OCI-LY7 (cell line): Measurements from ENCODE around the gene ATP1B3. TPM values are rescaled to one million over a fixed set of nuclear protein-coding genes. Genes with fewer than 3 reads are reported as not detected.
A peak's percentile ranks its signal among the peaks of the same experiment; 100 is the strongest.

Experiments
- Bru-seq: library from RNA; stranded (reverse); fragments of 400-500 nt; gene quantifications from one replicate; lab custom pipeline; 2021; lab: Mats Ljungman, UMichigan
- BruChase-seq, 2 experiments: library from RNA; stranded (reverse); fragments of 400-500 nt; gene quantifications; one replicate each; lab custom pipeline; 2021; lab: Mats Ljungman, UMichigan
- BruUV-seq: library from RNA; stranded (reverse); fragments of 400-500 nt; replicated peaks from 2 replicates; lab custom pipeline; 2021; lab: Mats Ljungman, UMichigan
- CTCF ChIA-PET: fragments of 300-600 bp; sonication (Branson Sonifier 250); formaldehyde crosslinking; loops from one replicate; lab custom pipeline; 2022; ENCODE audit warnings: antibody characterized with exemption; ENCODE audit not compliant: unreplicated experiment; lab: Charles Lee
- POLR2A ChIA-PET: fragments of 300-600 bp; sonication (Branson Sonifier 250); formaldehyde crosslinking; loops from one replicate; lab custom pipeline; 2022; ENCODE audit warnings: antibody characterized with exemption; lab: Charles Lee
- DNase-seq: peaks from one replicate; pipeline ENCODE4 v3.0.0-alpha.2; 2015; ENCODE audit warnings: low spot score
- H2AFZ ChIP-seq: fragments of 200-600 bp; sonication (generic), shearing (Covaris generic); 2 replicates; pipeline ENCODE4 v1.6.1; 2014; ENCODE audit warnings: mild to moderate bottlenecking, antibody characterized with exemption, low read length, moderate library complexity
- H3K27ac ChIP-seq: fragments of 200-600 bp; sonication (generic); 2 replicates; pipeline ENCODE4 v1.5.1; 2014; ENCODE audit warnings: mixed run types, low read depth, mild to moderate bottlenecking, moderate library complexity, low read length, inconsistent platforms; ENCODE audit not compliant: poor library complexity, severe bottlenecking
- H3K36me3 ChIP-seq: fragments of 200-600 bp; sonication (generic); 2 replicates; pipeline ENCODE4 v1.6.1; 2014; ENCODE audit warnings: mild to moderate bottlenecking, antibody characterized with exemption, low read length, moderate library complexity, mixed read lengths; ENCODE audit not compliant: insufficient read depth
- H3K4me1 ChIP-seq: fragments of 200-600 bp; sonication (generic); 2 replicates; pipeline ENCODE4 v1.5.1; 2014; ENCODE audit warnings: mild to moderate bottlenecking, low read length; ENCODE audit not compliant: insufficient read depth, poor library complexity, severe bottlenecking
- H3K4me2 ChIP-seq: fragments of 200-600 bp; sonication (generic); 2 replicates; pipeline ENCODE4 v1.6.1; 2014; ENCODE audit warnings: mild to moderate bottlenecking, low read length
- H3K4me3 ChIP-seq: fragments of 200-600 bp; sonication (generic); 2 replicates; pipeline ENCODE4 v1.5.1; 2014; ENCODE audit warnings: mild to moderate bottlenecking, low read depth, low read length; ENCODE audit not compliant: poor library complexity, severe bottlenecking
- H3K79me2 ChIP-seq: fragments of 200-600 bp; sonication (generic); 2 replicates; pipeline ENCODE4 v1.6.1; 2016; ENCODE audit warnings: low read depth, mild to moderate bottlenecking, low read length, moderate library complexity, mixed read lengths; ENCODE audit not compliant: insufficient read depth
- H3K9me2 ChIP-seq: fragments of 200-600 bp; sonication (generic); 2 replicates; pipeline ENCODE4 v1.6.1; 2016; ENCODE audit warnings: mild to moderate bottlenecking, low read length, mixed read lengths; ENCODE audit not compliant: insufficient read depth
- H3K9me3 ChIP-seq: fragments of 200-600 bp; sonication (generic); 2 replicates; pipeline ENCODE4 v1.6.1; 2014; ENCODE audit warnings: mild to moderate bottlenecking, mixed run types, low read length, mixed read lengths
- H4K20me1 ChIP-seq: fragments of 200-600 bp; sonication (generic); 2 replicates; pipeline ENCODE4 v1.6.1; 2014; ENCODE audit warnings: mild to moderate bottlenecking, antibody characterized with exemption, low read length, moderate library complexity, mixed read lengths; ENCODE audit not compliant: insufficient read depth
- CTCF ChIP-seq: fragments of 200-600 bp; sonication (generic); conservative IDR thresholded peaks from 2 replicates; pipeline ENCODE4 v1.5.1; 2014; ENCODE audit warnings: mild to moderate bottlenecking, antibody characterized with exemption, low read length, moderate library complexity, mixed read lengths
- EZH2phosphoT487 ChIP-seq: fragments of 200-600 bp; sonication (generic); IDR thresholded peaks from 2 replicates; pipeline ENCODE4 v1.6.1; 2018; ENCODE audit warnings: low read depth, borderline replicate concordance, mild to moderate bottlenecking, mixed run types, antibody characterized with exemption, low read length, moderate library complexity, mixed read lengths
- intact Hi-C: fragments of 100-400 bp; cut with micrococcal nuclease; formaldehyde crosslinking; loops from one replicate; pipeline ENCODE4 v1.10.0; 2022; ENCODE audit not compliant: unreplicated experiment
- long read RNA-seq: library from polyadenylated mRNA; stranded (forward); transcript quantifications from one replicate; pipeline ENCODE4 v2.0.0, GENCODE V29; 2022
- total RNA-seq, 2 experiments: library from RNA; depleted of rRNA in 1 of 2; stranded (reverse); fragments of >200 nt in 1 of 2; shearing (Covaris generic) in 1 of 2; gene quantifications; 2 replicates each; pipeline ENCODE4 v1.2.3, GENCODE V29; 2014 to 2022

ATP1B3 gene
- 45.5 and 53.8 TPM in 2 replicates for total RNA-seq (2014; rRNA removed; shearing (Covaris generic))
- total RNA-seq (2022) = 133 and 136 TPM in 2 replicates
- percentile 94 among the genes with signal in this experiment for Bru-seq, nascent RNA
- BruChase-seq, experiment 1, labeled RNA remaining after a 6-hour chase = percentile 94 among the genes with signal in this experiment
- BruChase-seq, experiment 2, labeled RNA remaining after a 2-hour chase = percentile 91 among the genes with signal in this experiment
- long read RNA-seq, transcript ATP1B3-201 (7 exons, 1,811 nt) = major isoform, 209 of 246 reads
- long read RNA-seq, partial matches to known transcripts = 12 of 246 reads
- long read RNA-seq, other reads (novel, unspliced or antisense) = 22 of 246 reads

- Histone ChIP-seq H3K79me2 (peaks cover 45% of the 10 kb centered on the region), H4K20me1 (peaks cover 31% of the 10 kb centered on the region), H3K9me2 (no peaks in the 10 kb centered on the region), H3K4me2 (peak within 1 kb of the TSS; percentile 89), H3K4me3 (peak within 1 kb of the TSS; percentile 98), H3K27ac (peak within 1 kb of the TSS; percentile 88), H3K36me3 (peaks cover 33% of the 10 kb centered on the region), H2AFZ (peak within 1 kb of the TSS; percentile 68), H3K4me1 (peaks cover 33% of the 10 kb centered on the region), H3K9me3 (no peaks in the 10 kb centered on the region)
- TF ChIP-seq EZH2phosphoT487 = no peak
- TF ChIP-seq CTCF = no peak
- BruUV-seq = no TSS peak
- CTCF ChIA-PET = interaction anchor here (0.6 kb wide), 1 partner anchor 1128 kb away, joined by 4 read pairs; no protein-coding TSS in a partner anchor
- POLR2A ChIA-PET = interaction anchor here (1.1 to 2.1 kb wide), 3 partner anchors 14 to 490 kb away, joined by 3 to 13 read pairs (median 6); no protein-coding TSS in a partner anchor
- peak; percentile 91 for DNase-seq
- intact Hi-C loops = loop anchor here (2.0 to 10.0 kb wide), 4 partner anchors 36 to 489 kb away; partner anchors contain the start of genes RASA2 and TFDP2
Observed at GRCh38 chr3:141876381-141876890, at the start of gene ATP1B3. Gene ATP1B3 (plus strand): TSS chr3:141876643. CDS start chr3:141876802, 159 bp downstream.

GRCh38 chr3:141828487-141828886 lies 48.0 kb upstream of the ATP1B3 start:
- no peaks in the 10 kb centered on the region for H3K4me1 ChIP-seq
- POLR2A ChIA-PET = no interaction called here
- no peaks in the 10 kb centered on the region for H3K79me2 ChIP-seq
- H3K27ac ChIP-seq = no peak overlapping the region
- no peak overlapping the region for H2AFZ ChIP-seq
- H4K20me1 ChIP-seq = no peaks in the 10 kb centered on the region
- BruUV-seq = no TSS peak
- H3K9me3 ChIP-seq = no peaks in the 10 kb centered on the region
- DNase-seq = no peak
- CTCF ChIA-PET = no interaction called here
- no peaks in the 10 kb centered on the region for H3K9me2 ChIP-seq
- H3K4me3 ChIP-seq = no peak overlapping the region
- H3K36me3 ChIP-seq = no peaks in the 10 kb centered on the region
- TF ChIP-seq CTCF = no peak
- no peak for TF ChIP-seq EZH2phosphoT487
- intact Hi-C loops = no loop called here
- H3K4me2 ChIP-seq = no peak overlapping the region
